IMR-90 (cell line): ENCODE measurements around the gene NMBR. TPM values are rescaled to one million over a fixed set of nuclear protein-coding genes. Genes with fewer than 3 reads are reported as not detected.

Experiments
- ATAC-seq: fragments of 200-7000 bp; cut with Tn5 transposase; 2 replicates; pipeline ENCODE4 v1.9.1; 2020; ENCODE audit warnings: low read depth, mild to moderate bottlenecking, moderate library complexity
- BruUV-seq: library from RNA; stranded (reverse); fragments of 400-500 nt; replicated peaks from 2 replicates; lab custom pipeline; 2021; lab: Mats Ljungman, UMichigan
- CTCF ChIA-PET: fragments of 300-600 bp; formaldehyde crosslinking; extraction: SDS; loops from one replicate; lab custom pipeline; 2021; ENCODE audit warnings: antibody characterized with exemption; lab: Yijun Ruan, JAX
- POLR2A ChIA-PET: fragments of 300-600 bp; sonication (Branson Sonifier 250); formaldehyde crosslinking; loops from one replicate; lab custom pipeline; 2022; ENCODE audit warnings: antibody characterized with exemption; ENCODE audit not compliant: unreplicated experiment; lab: Charles Lee
- DNase-seq: peaks from one replicate; pipeline ENCODE4 v3.0.0; 2013
- H2AFZ ChIP-seq: replicated peaks from 2 replicates; pipeline ENCODE3; 2013; ENCODE audit warnings: low read length, mild to moderate bottlenecking; ENCODE audit not compliant: poor library complexity
- H2AK5ac ChIP-seq: 2 replicates; pipeline ENCODE4 v1.6.1; 2013; ENCODE audit warnings: low read depth, low read length, inconsistent platforms
- H2AK9ac ChIP-seq: replicated peaks from 2 replicates; pipeline ENCODE3; 2013; ENCODE audit warnings: mild to moderate bottlenecking, low read depth, low read length, moderate library complexity; ENCODE audit not compliant: poor library complexity
- H2BK120ac ChIP-seq: 2 replicates; pipeline ENCODE4 v1.6.1; 2013; ENCODE audit warnings: low read depth, low read length, inconsistent platforms
- H2BK15ac ChIP-seq: 3 replicates; pipeline ENCODE4 v1.6.1; 2013; ENCODE audit warnings: low read depth, low read length, inconsistent platforms
- H2BK20ac ChIP-seq: 2 replicates; pipeline ENCODE4 v1.6.1; 2013; ENCODE audit warnings: low read depth, mild to moderate bottlenecking, inconsistent platforms, low read length, moderate library complexity
- H2BK5ac ChIP-seq: 2 replicates; pipeline ENCODE4 v1.6.1; 2013; ENCODE audit warnings: mild to moderate bottlenecking, low read depth, low read length, inconsistent platforms; ENCODE audit not compliant: poor library complexity, severe bottlenecking
- H3K14ac ChIP-seq: replicated peaks from 2 replicates; pipeline ENCODE4 v1.6.1; 2013; ENCODE audit warnings: low read depth, low read length, inconsistent platforms
- H3K18ac ChIP-seq: 2 replicates; pipeline ENCODE4 v1.6.1; 2013; ENCODE audit warnings: low read depth, low read length, control low read depth
- H3K23ac ChIP-seq: 2 replicates; pipeline ENCODE4 v1.6.1; 2013; ENCODE audit warnings: low read depth, low read length, inconsistent platforms
- H3K27ac ChIP-seq: 2 replicates; pipeline ENCODE4 v1.5.1; 2013; ENCODE audit warnings: mild to moderate bottlenecking, control low read depth, low read length; ENCODE audit not compliant: insufficient read depth
- H3K27me3 ChIP-seq: 2 replicates; pipeline ENCODE4 v1.6.1; 2013; ENCODE audit warnings: low read length; ENCODE audit not compliant: control insufficient read depth, insufficient read depth
- H3K36me3 ChIP-seq: 2 replicates; pipeline ENCODE4 v1.6.1; 2013; ENCODE audit warnings: low read length, mixed read lengths; ENCODE audit not compliant: control insufficient read depth, insufficient read depth
- H3K4ac ChIP-seq: 2 replicates; pipeline ENCODE4 v1.6.1; 2013; ENCODE audit warnings: low read depth, low read length, inconsistent platforms
- H3K4me1 ChIP-seq: 2 replicates; pipeline ENCODE4 v1.6.1; 2013; ENCODE audit warnings: low read length, mixed read lengths; ENCODE audit not compliant: control insufficient read depth, insufficient read depth
- H3K4me2 ChIP-seq: 2 replicates; pipeline ENCODE4 v1.6.1; 2013; ENCODE audit warnings: low read depth, mild to moderate bottlenecking, control low read depth, low read length, moderate library complexity
- H3K4me3 ChIP-seq: 2 replicates; pipeline ENCODE4 v1.5.1; 2013; ENCODE audit warnings: low read depth, mild to moderate bottlenecking, control low read depth, low read length, moderate library complexity; ENCODE audit not compliant: insufficient read depth
- H3K56ac ChIP-seq: 2 replicates; pipeline ENCODE4 v1.6.1; 2013; ENCODE audit warnings: low read length, inconsistent platforms; ENCODE audit not compliant: insufficient read depth; ENCODE audit errors: extremely low read depth
- H3K79me1 ChIP-seq, 2 experiments: 2 replicates each; pipeline ENCODE4 v1.6.1; 2013; ENCODE audit warnings: low read length in 2 of 2, inconsistent platforms in 1 of 2, low read depth in 1 of 2
- H3K9ac ChIP-seq: 2 replicates; pipeline ENCODE4 v1.6.1; 2013; ENCODE audit warnings: low read depth, low read length, control low read depth
- H3K9me1 ChIP-seq: 2 replicates; pipeline ENCODE4 v1.6.1; 2013; ENCODE audit warnings: low read length, inconsistent platforms; ENCODE audit not compliant: insufficient read depth
- H3K9me3 ChIP-seq: 2 replicates; pipeline ENCODE4 v1.6.1; 2013; ENCODE audit warnings: low read length; ENCODE audit not compliant: control insufficient read depth, insufficient read depth
- H4K20me1 ChIP-seq: 2 replicates; pipeline ENCODE4 v1.6.1; 2013; ENCODE audit warnings: low read length, inconsistent platforms; ENCODE audit not compliant: insufficient read depth
- H4K5ac ChIP-seq: 2 replicates; pipeline ENCODE4 v1.6.1; 2013; ENCODE audit warnings: mild to moderate bottlenecking, low read depth, low read length, control low read depth
- H4K8ac ChIP-seq, 2 experiments: 2 replicates each; pipeline ENCODE4 v1.6.1; 2013; ENCODE audit warnings: low read depth in 2 of 2, low read length in 2 of 2, control low read depth in 1 of 2, inconsistent platforms in 1 of 2
- H4K91ac ChIP-seq: 2 replicates; pipeline ENCODE4 v1.6.1; 2013; ENCODE audit warnings: low read depth, low read length, inconsistent platforms; ENCODE audit not compliant: insufficient read depth
- BHLHE40 ChIP-seq: fragments of 150-350 bp; IDR thresholded peaks from 2 replicates; pipeline ENCODE4 v1.6.1; 2016; ENCODE audit warnings: mild to moderate bottlenecking, low read depth, low read length
- CEBPB ChIP-seq: IDR thresholded peaks from 2 replicates; pipeline ENCODE4 v1.6.1; 2012; ENCODE audit warnings: low read depth, low read length, improper control_type of control experiment
- ELK1 ChIP-seq: fragments of 150-350 bp; IDR thresholded peaks from 2 replicates; pipeline ENCODE4 v1.6.1; 2016; ENCODE audit warnings: low read depth, mild to moderate bottlenecking, low read length, moderate library complexity, borderline replicate concordance
- FOS ChIP-seq: fragments of 150-350 bp; IDR thresholded peaks from 2 replicates; pipeline ENCODE4 v1.6.1; 2016; ENCODE audit warnings: low read depth, low read length
- MXI1 ChIP-seq: IDR thresholded peaks from 2 replicates; pipeline ENCODE4 v1.6.1; 2012; ENCODE audit warnings: low read depth, mild to moderate bottlenecking, low read length, moderate library complexity, borderline replicate concordance
- NFE2L2 ChIP-seq: fragments of 150-350 bp; IDR thresholded peaks from 2 replicates; pipeline ENCODE4 v1.6.1; 2016; ENCODE audit warnings: low read depth, mild to moderate bottlenecking, low read length
- RAD21 ChIP-seq: IDR thresholded peaks from 2 replicates; pipeline ENCODE4 v1.6.1; 2012; ENCODE audit warnings: low read length, improper control_type of control experiment
- SMC3 ChIP-seq: fragments of 150-350 bp; IDR thresholded peaks from 2 replicates; pipeline ENCODE4 v1.6.1; 2016; ENCODE audit warnings: low read depth, mild to moderate bottlenecking, antibody characterized with exemption, low read length, moderate library complexity
- WGBS, 2 experiments: methylation state at CpG; one replicate each; pipeline versions ENCODE4 v1.1.5 to v1.1.7; 2013; ENCODE audit warnings: missing lambda C conversion rate in 2 of 2; ENCODE audit not compliant: insufficient read length in 1 of 2; ENCODE audit errors: extremely low coverage in 2 of 2; 5-methylcytosine and 5-hydroxymethylcytosine counted together
- dilution Hi-C: fragments of 300-500 bp; cut with HindIII; formaldehyde crosslinking; loops from one replicate; pipeline ENCODE4 v1.14.3; 2018; ENCODE audit warnings: low sequenced_read_pairs; ENCODE audit not compliant: unreplicated experiment
- in situ Hi-C: fragments of 300-500 bp; cut with MboI; formaldehyde crosslinking; loops from 3 replicates; pipeline ENCODE4 v1.14.3; 2019; ENCODE audit warnings: low sequenced_read_pairs, inconsistent platforms, mixed read lengths
- intact Hi-C: fragments of 100-400 bp; cut with micrococcal nuclease; formaldehyde crosslinking; loops from 2 replicates; pipeline ENCODE4 v1.10.0; 2022
- polyA plus RNA-seq, 3 experiments: library from polyadenylated mRNA; depleted of rRNA; stranded (reverse); fragments of >200 nt; gene quantifications; 2 replicates each; pipeline ENCODE4 v1.2.3, GENCODE V29; 2012; ENCODE audit warnings: low replicate concordance in 1 of 3
- total RNA-seq: library from RNA; depleted of rRNA; stranded (reverse); fragments of >200 nt; gene quantifications from 2 replicates; pipeline ENCODE4 v1.2.3, GENCODE V29; 2012

The NMBR gene
- total and polyA plus RNA-seq, 2 of the 4 experiments (the other 2 are of a cell fraction) = not detected

DNA sequence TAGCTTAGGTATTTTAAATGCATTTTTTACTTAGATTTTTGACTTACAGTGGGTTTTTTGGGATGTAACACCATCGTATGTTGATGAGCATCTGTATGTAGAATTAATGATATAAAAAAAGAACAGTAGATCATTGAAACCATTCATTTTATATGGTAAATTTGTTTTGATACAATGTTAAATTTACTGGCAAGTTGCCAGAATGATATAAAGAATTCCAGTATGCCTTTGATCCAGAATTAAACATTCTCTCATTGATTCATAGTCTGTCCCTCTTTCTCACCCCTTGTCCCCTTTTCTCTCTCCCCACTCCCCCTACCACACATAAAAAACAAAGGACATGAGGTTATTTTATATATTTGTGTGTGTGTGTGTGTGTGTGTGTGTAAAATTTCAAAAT is 45.4 kb upstream of the NMBR start:
- CTCF ChIA-PET = no interaction called here
- in situ Hi-C loops = no loop called here
- dilution Hi-C loops = no loop called here
- BruUV-seq = no TSS peak
- no peak overlapping the region for H3K4ac ChIP-seq
- POLR2A ChIA-PET = no interaction called here
- no peak overlapping the region for H3K56ac ChIP-seq
- H3K79me1 ChIP-seq = peaks cover 10 to 16% of the 10 kb centered on the region in 2 experiments; a peak in 3 of 4 replicates
- no peaks in the 10 kb centered on the region for H3K36me3 ChIP-seq
- H3K9ac ChIP-seq = no peak overlapping the region
- no peak overlapping the region for H4K8ac ChIP-seq
- no peak overlapping the region for H3K4me2 ChIP-seq
- no peaks in the 10 kb centered on the region for H3K27me3 ChIP-seq
- H3K9me1 ChIP-seq = peaks cover 2% of the 10 kb centered on the region; the same call in 1 of the 2 replicates
- no peak overlapping the region for H2AFZ ChIP-seq
- H2AK5ac ChIP-seq = no peak overlapping the region
- intact Hi-C loops = no loop called here
- peaks cover 2% of the 10 kb centered on the region; the same call in 1 of the 2 replicates for H3K4me1 ChIP-seq
- no peak overlapping the region for H3K14ac ChIP-seq
- H3K9me3 ChIP-seq = no peaks in the 10 kb centered on the region
- ATAC-seq = no peak
- no peak overlapping the region for H4K5ac ChIP-seq
- WGBS, 2 experiments = no CpG with 5 or more reads among the region's 1 CpG
- no peak for TF ChIP-seq BHLHE40
- no peak for TF ChIP-seq ELK1
- TF ChIP-seq FOS = no peak
- no peak for TF ChIP-seq NFE2L2
- no peak for TF ChIP-seq CEBPB
- no peak for TF ChIP-seq MXI1
- no peak for TF ChIP-seq SMC3
- no peak for TF ChIP-seq RAD21
- no peak overlapping the region for H3K4me3 ChIP-seq
- DNase-seq = no peak
- peaks cover 5% of the 10 kb centered on the region; the same call in 1 of the 2 replicates for H4K20me1 ChIP-seq
- no peak overlapping the region for H2BK15ac ChIP-seq
- H3K18ac ChIP-seq = no peak overlapping the region
- H2BK20ac ChIP-seq = no peak overlapping the region
- no peak overlapping the region for H2BK5ac ChIP-seq
- H4K91ac ChIP-seq = no peak overlapping the region
- H3K23ac ChIP-seq = no peak overlapping the region
- H2AK9ac ChIP-seq = no peak overlapping the region
- H3K27ac ChIP-seq = no peak overlapping the region
- no peak overlapping the region for H2BK120ac ChIP-seq
